NCI-H69 (cell line): ENCODE results near the gene BOLA1.
"Not testable (repeated sequence)": the region's sequence is repeated elsewhere in the genome, so short reads cannot be mapped to it uniquely, and the experiment has no call there.

Source experiments
- DNase-seq: peaks from one replicate; lab custom pipeline; 2025; lab: John Stamatoyannopoulos, UW

Gene BOLA1

DNA sequence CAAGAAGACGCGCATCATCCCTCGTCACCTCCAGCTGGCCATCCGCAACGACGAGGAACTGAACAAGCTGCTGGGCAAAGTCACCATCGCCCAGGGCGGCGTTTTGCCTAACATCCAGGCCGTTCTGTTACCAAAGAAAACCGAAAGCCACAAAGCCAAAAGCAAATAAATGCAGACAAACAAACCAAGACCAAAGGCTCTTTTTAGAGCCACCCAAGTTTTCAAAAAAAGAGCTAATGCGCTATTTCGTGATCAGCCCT is 12.2 kb upstream of the BOLA1 start:
- DNase-seq: not testable (repeated sequence)

DNA sequence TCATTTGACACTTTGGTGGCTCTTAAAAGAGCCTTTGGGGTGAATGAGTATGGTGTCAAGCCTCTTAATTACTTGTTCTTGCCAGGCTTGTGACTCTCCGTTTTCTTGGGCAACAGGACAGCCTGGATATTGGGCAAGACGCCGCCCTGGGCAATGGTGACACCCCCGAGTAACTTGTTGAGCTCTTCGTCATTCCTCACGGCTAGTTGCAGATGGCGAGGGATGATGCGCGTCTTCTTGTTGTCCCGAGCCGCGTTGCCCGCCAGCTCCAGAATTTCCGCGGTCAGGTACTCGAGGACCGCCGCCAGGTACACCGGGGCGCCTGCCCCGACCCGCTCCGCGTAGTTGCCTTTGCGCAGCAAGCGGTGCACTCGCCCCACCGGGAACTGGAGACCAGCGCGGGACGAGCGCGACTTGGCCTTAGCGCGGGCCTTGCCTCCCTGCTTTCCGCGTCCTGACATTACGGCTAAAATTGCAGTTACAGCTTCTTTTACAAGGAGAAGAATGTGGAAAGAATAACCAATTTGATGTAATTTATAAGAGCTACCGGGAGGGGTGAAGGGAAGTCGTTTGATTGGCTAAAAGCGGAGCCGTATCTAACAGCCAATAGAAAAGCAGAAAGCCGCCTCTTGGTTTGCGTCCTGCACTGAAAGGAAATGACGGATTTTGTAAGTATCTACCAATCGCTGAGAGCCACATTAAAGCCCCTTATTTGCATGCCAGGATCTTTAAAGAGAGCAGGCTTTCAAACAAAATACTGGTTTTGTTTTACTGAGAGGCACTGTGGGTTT is 11.7 kb upstream of the BOLA1 start:
- DNase-seq: peak; percentile 99

DNA sequence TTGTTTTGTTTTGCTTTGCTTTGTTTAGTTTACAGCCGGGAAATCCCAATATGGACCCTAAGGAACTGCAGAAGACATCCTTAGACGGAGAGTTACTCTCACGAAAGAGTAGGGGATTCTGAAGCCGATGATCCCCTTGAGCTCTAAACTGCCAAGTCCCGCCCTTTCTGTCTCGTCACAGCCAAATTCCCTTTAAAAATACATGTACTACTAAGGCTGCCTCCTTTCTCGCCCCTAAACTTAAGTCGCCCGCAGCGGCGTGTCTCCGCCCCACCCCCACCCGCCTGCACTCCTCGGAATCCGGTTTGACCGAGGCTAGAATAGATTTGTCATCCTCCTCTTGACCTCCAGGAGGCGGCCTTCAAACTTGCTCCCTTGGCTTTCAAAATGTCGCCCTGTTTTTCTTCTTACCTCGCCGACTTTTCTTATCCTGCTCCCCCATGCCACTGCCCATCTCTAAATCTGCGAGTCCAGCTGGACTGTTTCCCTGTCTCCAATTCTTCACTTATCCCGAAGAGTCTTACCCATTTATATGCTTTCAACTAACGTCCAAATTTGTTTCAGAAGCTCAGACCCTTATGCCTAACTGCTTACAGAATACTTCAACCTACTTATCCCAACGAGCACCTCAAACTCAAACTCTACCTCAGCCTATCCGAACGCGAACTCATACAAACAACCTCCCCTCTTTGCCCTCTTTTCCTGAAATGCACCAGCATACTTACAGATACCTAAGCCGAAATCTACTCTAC is 10.9 kb upstream of the BOLA1 start:
- peak; percentile 94 for DNase-seq

DNA sequence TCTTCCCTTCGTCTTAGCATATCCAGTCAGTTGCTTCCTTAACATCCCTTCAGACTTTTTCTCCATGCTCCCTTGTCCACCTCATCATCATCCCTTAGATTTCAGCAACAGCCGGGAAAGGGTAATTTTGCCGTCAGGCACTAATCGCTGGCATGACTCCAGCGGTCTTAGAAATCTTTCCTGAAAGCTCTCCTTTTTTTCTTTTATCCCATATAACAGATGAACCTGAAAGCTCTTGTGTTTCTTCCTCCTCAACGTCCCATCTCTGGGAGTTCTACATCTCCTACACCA is 10.4 kb upstream of the BOLA1 start:
- peak; percentile 68 for DNase-seq

DNA sequence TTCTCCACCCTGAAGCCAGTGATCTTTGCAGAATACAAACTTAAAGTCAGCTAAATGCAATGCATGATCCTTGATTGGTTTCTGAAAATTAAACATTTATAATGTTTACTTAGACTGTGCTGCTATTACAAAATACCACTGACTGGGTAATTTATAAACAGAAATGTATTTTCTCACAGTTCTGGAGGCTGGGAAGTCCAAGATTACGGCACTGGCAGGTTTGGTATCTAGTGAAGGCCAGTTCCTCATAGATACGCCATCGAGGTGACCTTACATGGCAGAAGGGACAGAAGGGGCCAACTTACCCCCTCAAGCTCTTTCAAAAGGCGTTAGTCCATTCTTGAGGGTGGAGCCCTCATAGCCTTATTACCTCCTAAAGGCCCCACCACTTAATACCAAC is 2.8 kb upstream of the BOLA1 start:
- DNase-seq: no peak

DNA sequence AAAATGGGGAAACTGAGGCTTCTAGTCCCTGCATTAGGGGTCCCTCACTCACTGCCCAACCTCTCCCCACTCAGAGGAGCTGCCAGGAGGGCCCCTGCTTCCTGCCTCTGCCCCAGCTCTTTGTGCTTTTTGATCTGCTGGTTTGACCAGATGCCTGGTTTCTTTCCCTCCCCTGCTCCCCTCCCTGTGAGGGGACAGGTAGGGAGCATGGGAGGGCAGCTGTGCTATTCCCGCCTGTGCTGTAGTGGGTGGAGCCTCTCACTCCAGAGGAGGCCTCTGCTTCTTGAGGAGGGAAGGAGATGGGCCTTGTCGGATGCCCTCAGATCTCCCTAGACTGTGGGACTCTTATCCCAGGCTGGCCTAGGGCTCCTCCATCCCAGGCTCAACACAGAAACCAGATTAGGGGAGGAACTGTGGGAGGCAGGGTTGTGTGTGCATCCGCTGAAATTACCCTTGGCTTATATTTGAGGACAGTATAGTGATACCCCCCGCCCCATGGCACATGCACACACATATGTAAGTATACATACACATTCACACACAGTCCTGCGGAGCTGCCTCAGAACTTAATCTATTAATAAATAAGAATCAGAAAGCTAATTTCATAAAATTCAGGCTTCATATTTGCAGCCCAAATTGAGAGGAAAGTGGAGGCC is 4.6 kb downstream of the BOLA1 start:
- peak; percentile 23 for DNase-seq

GRCh38 chr1:149906570-149907075 is 7.3 kb downstream of the BOLA1 start:
- DNase-seq: no peak

DNA sequence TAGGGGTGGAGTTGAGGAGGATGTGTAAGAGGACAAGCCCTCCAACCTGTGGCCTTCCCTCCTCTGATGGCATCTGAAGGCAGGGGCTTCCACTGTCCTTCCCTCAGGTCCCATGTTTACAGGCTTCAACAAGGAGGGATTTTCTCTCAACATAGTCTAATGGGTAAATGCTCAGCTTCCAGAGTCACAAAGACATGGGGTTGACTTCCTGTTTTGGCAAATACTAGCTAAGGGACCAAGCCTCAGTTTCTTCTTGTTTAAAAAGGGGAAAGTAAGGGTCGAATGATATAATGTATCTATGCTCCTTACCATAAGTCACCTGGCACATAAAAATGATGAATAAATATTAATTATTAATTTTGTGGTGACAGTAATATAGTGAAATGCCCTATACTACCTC is 15.2 kb downstream of the BOLA1 start:
- DNase-seq: no peak

- no peak for DNase-seq
These were observed 16.2 kb downstream of the BOLA1 start for GRCh38 chr1:149915429-149916192.

GRCh38 chr1:149916193-149916897 is 17.0 kb downstream of the BOLA1 start:
- DNase-seq: no peak

DNA sequence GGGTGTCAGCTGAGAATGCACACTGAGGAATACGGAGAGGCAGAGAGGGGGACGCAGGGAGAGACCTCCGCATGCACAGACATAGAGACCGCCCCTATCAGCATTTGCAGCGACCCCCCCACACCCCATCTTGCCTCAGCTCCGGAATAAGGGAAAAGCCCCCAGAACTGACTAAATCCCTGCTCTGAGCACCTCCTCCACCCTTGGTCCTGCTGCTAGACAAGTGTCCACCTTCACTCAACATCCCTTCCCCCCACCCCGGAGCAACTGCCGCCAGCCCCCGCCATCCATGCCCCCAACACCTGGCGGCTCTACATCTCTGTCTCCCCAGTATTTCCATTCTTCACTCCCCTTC is 17.5 kb downstream of the BOLA1 start:
- no peak for DNase-seq

- DNase-seq: peak; percentile 91
These were observed 18.3 kb downstream of the BOLA1 start, which contains the start of gene SV2A for GRCh38 chr1:149917571-149918144. Gene SV2A (minus strand): TSS chr1:149917844. CDS start chr1:149913840, 4,004 bp downstream.

- DNase-seq: no peak
These were observed 24.3 kb downstream of the BOLA1 start for GRCh38 chr1:149923626-149924025.

- no peak for DNase-seq
These were observed 26.0 kb downstream of the BOLA1 start for GRCh38 chr1:149925345-149925744.

- DNase-seq: no peak
These were observed 26.4 kb downstream of the BOLA1 start for GRCh38 chr1:149925751-149926150.

GRCh38 chr1:149926296-149926695 is 26.9 kb downstream of the BOLA1 start:
- DNase-seq: no peak

- no peak for DNase-seq
These were observed 27.7 kb downstream of the BOLA1 start for GRCh38 chr1:149927056-149927562.

GRCh38 chr1:149927563-149928400 is 28.4 kb downstream of the BOLA1 start, which contains the start of gene SF3B4:
Gene SF3B4 (minus strand): TSS chr1:149927803. CDS start chr1:149927759, 44 bp downstream.
- peak; percentile 98 for DNase-seq

GRCh38 chr1:149928401-149928724 is 29.0 kb downstream of the BOLA1 start:
- no peak for DNase-seq

DNA sequence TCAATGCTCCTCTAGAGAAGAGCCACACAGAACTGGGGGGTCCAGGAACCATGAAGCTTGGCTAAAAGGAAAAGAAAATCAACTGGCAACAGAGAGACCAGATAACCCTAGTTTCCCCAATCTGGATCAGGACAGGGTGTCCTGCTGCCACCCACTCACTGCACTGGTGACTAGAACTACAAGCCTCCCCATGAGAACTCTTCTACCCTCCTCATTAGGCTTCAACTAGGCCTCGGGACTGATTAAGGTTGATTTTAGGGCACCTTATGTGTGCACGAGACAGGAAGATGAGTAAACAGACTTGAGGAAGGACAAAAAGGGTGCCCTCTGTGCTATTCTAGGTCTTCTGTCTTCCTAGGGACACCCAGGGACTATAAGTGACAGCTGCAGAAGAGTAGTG is 30.5 kb downstream of the BOLA1 start:
- no peak for DNase-seq
